K562 (cell line): Measurements from ENCODE around the gene CBX4. TPM values are rescaled to one million over a fixed set of nuclear protein-coding genes. Genes with fewer than 3 reads are reported as not detected.

Experiments
- DEAF1 ChIP-seq: fragments of 450-650 bp; formaldehyde crosslinking; IDR thresholded peaks from 2 replicates; pipeline ENCODE4 v1.4.0; 2020; ENCODE audit warnings: mild to moderate bottlenecking, moderate library complexity
- HOMEZ ChIP-seq: fragments of 250-450 bp; sonication (Bioruptor Pico); IDR thresholded peaks from 2 replicates; pipeline ENCODE4 v1.4.0; 2020; ENCODE audit warnings: mild to moderate bottlenecking, moderate library complexity
- NCOA6 ChIP-seq: fragments of 450-650 bp; IDR thresholded peaks from 2 replicates; pipeline ENCODE4 v1.6.1; 2017; ENCODE audit warnings: mild to moderate bottlenecking
- NELFE ChIP-seq: IDR thresholded peaks from 2 replicates; pipeline ENCODE4 v1.6.1; 2011; ENCODE audit warnings: mild to moderate bottlenecking; ENCODE audit not compliant: insufficient read depth, insufficient read length
- POLR2G ChIP-seq: fragments of 200-400 bp; formaldehyde crosslinking; IDR thresholded peaks from 2 replicates; pipeline ENCODE4 v1.6.1; 2017; ENCODE audit warnings: low read depth, mild to moderate bottlenecking, antibody characterized with exemption, low read length, moderate library complexity
- RBBP5 ChIP-seq: fragments of 200-600 bp; sonication (generic); IDR thresholded peaks from 2 replicates; pipeline ENCODE4 v1.6.1; 2012; ENCODE audit warnings: borderline replicate concordance, mild to moderate bottlenecking, low read length, control low read depth, inconsistent platforms; ENCODE audit not compliant: insufficient read depth, poor library complexity, severe bottlenecking
- SLC30A9 ChIP-seq: fragments of 250-450 bp; sonication (Bioruptor Pico); IDR thresholded peaks from 2 replicates; pipeline ENCODE4 v1.8.0; 2022; ENCODE audit warnings: mild to moderate bottlenecking, moderate library complexity
- SRSF9 ChIP-seq: fragments of 200-400 bp; formaldehyde crosslinking; IDR thresholded peaks from 2 replicates; pipeline ENCODE4 v1.6.1; 2017; ENCODE audit warnings: low read depth, low read length, borderline replicate concordance
- WHSC1 ChIP-seq: IDR thresholded peaks from one replicate; pipeline ENCODE4 v1.6.1; 2012; ENCODE audit warnings: low read length, control low read depth, inconsistent platforms
- XRCC3 ChIP-seq: fragments of 450-650 bp; IDR thresholded peaks from 2 replicates; pipeline ENCODE4 v1.6.1; 2017; ENCODE audit warnings: mild to moderate bottlenecking, moderate library complexity
- ZNF644 ChIP-seq: fragments of 200-800 bp; sonication (Bioruptor generic); IDR thresholded peaks from 2 replicates; pipeline ENCODE4 v1.6.1; 2016; ENCODE audit warnings: low read depth, missing genetic modification characterization, missing compliant biosample characterization
- ZNF699 ChIP-seq: fragments of 250-450 bp; sonication (Bioruptor Pico); IDR thresholded peaks from 2 replicates; pipeline ENCODE4 v1.8.0; 2021; ENCODE audit warnings: mild to moderate bottlenecking, moderate library complexity; ENCODE audit not compliant: insufficient replicate concordance
- polyA plus RNA-seq, 8 experiments: library from polyadenylated mRNA; depleted of rRNA in 4 of 8; stranded (reverse) in 5 of 8; unstranded in 3 of 8; fragments of >200 nt; fragmentation: Nextera tagmentation in 2 of 8; fragmentation: Illumina TruSeq in 1 of 8; extraction: Ambion mirVana in 2 of 8; extraction: Trizol in 1 of 8; gene quantifications; 2 replicates each; pipeline versions ENCODE4 v1.2.1 to v1.2.3, GENCODE V29; 2011 to 2014; ENCODE audit warnings: inconsistent platforms in 1 of 8, missing spikeins in 1 of 8
- total RNA-seq, 7 experiments: library from RNA; depleted of rRNA in 6 of 7; stranded (reverse); fragments of >200 nt in 6 of 7; fragmentation: Illumina TruSeq in 2 of 7; extraction: Trizol in 2 of 7; gene quantifications; 2 replicates each; pipeline versions ENCODE4 v1.2.1 to v1.2.3, GENCODE V29; 2011 to 2021; ENCODE audit warnings: low replicate concordance in 1 of 7

Gene CBX4
- total and polyA plus RNA-seq, 9 of the 15 experiments (the other 6 are each of a cell fraction or from before 2014, with no cell fraction given) = 0.98 to 50.5 (median 10.0) TPM

GRCh38 chr17:79809530-79810129 is 29.6 kb downstream of the CBX4 start (continued):
- no peak for TF ChIP-seq HOMEZ (CRISPR knock-in tag)
- TF ChIP-seq NCOA6 = no peak
- TF ChIP-seq WHSC1 = no peak
- no peak for TF ChIP-seq XRCC3
- no peak for TF ChIP-seq NELFE
- no peak for TF ChIP-seq ZNF699 (CRISPR knock-in tag)
- TF ChIP-seq SLC30A9 (CRISPR knock-in tag) = no peak
- TF ChIP-seq RBBP5 = peak; percentile 7
- TF ChIP-seq DEAF1 = no peak
- TF ChIP-seq ZNF644 (tag) = no peak
- peak; percentile 63 for TF ChIP-seq POLR2G
- no peak for TF ChIP-seq SRSF9
